K562 (cell line): ENCODE results near the gene KRT85. TPM values are rescaled to one million over a fixed set of nuclear protein-coding genes. Genes with fewer than 3 reads are reported as not detected.

ENCODE experiments used
- ATAC-seq: fragments of 200-7000 bp; cut with Tn5 transposase; 3 replicates; pipeline ENCODE4 v1.9.1; 2020; ENCODE audit warnings: moderate library complexity
- BruUV-seq: library from RNA; stranded (reverse); fragments of 400-500 nt; replicated peaks from 2 replicates; lab custom pipeline; 2021; lab: Mats Ljungman, UMichigan
- CTCF ChIA-PET: fragments of 300-600 bp; formaldehyde crosslinking; extraction: SDS; loops from one replicate; lab custom pipeline; 2021; ENCODE audit warnings: low intra/inter-chr PET ratio; lab: Yijun Ruan, JAX
- POLR2A ChIA-PET: fragments of 300-600, 350-650 bp; sonication (Branson Sonifier 250); formaldehyde crosslinking; extraction: SDS; loops from one replicate; lab custom pipeline; 2021; ENCODE audit warnings: antibody characterized with exemption, inconsistent platforms; lab: Yijun Ruan, JAX
- DNase-seq, 4 experiments: peaks; one replicate each; pipeline versions ENCODE4 v3.0.0 to v3.0.0-alpha.2; 2011 to 2018; ENCODE audit warnings: low spot score in 3 of 4, mixed read lengths in 3 of 4; ENCODE audit errors: extremely low read depth in 1 of 4
- FAIRE-seq: peaks from 2 replicates; lab custom pipeline; 2011; peaks lifted over from hg19 to GRCh38; lab: Jason Lieb, UNC
- H2AFZ ChIP-seq: 2 replicates; pipeline ENCODE4 v1.6.0; 2011; ENCODE audit warnings: low read depth, low read length, control low read depth, inconsistent platforms
- H3K27ac ChIP-seq: fragments of 200-600 bp; 3 replicates; pipeline ENCODE4 v1.8.0; 2011; ENCODE audit warnings: low read depth, mild to moderate bottlenecking, control low read depth, inconsistent platforms, low read length, moderate library complexity, mixed read lengths; ENCODE audit errors: extremely low read depth
- H3K27me3 ChIP-seq, 2 experiments: fragments of 300-600 bp in 1 of 2; 2 replicates in 1 of 2; 3 replicates in 1 of 2; pipeline versions ENCODE4 v1.6.0 to v1.8.0; 2011; ENCODE audit warnings: inconsistent platforms in 2 of 2, low read length in 2 of 2, mild to moderate bottlenecking in 1 of 2, mixed read lengths in 1 of 2, moderate library complexity in 1 of 2; ENCODE audit not compliant: control insufficient read depth in 2 of 2, insufficient read depth in 2 of 2
- H3K36me3 ChIP-seq: fragments of 300-600 bp; 3 replicates; pipeline ENCODE4 v1.8.0; 2011; ENCODE audit warnings: mild to moderate bottlenecking, low read length, inconsistent platforms; ENCODE audit not compliant: control insufficient read depth, insufficient read depth
- H3K4me1 ChIP-seq, 2 experiments: fragments of 200-600 bp in 1 of 2; replicated peaks in 1 of 2; 2 replicates in 1 of 2; 3 replicates in 1 of 2; pipeline versions ENCODE4 v1.5.1 to v1.8.0; 2011; ENCODE audit warnings: inconsistent platforms in 2 of 2, low read length in 2 of 2, mild to moderate bottlenecking in 1 of 2, mixed read lengths in 1 of 2, moderate library complexity in 1 of 2; ENCODE audit not compliant: control insufficient read depth in 2 of 2, insufficient read depth in 2 of 2
- H3K4me2 ChIP-seq: 2 replicates; pipeline ENCODE4 v1.6.1; 2011; ENCODE audit warnings: low read length, control low read depth, inconsistent platforms, mixed read lengths; ENCODE audit not compliant: insufficient read depth
- H3K4me3 ChIP-seq: fragments of 200-600 bp; sonication (generic), shearing (Covaris generic); 2 replicates; pipeline ENCODE4 v1.5.1; 2016; ENCODE audit warnings: control low read depth, inconsistent platforms
- H3K79me2 ChIP-seq: fragments of 200-600 bp; 3 replicates; pipeline ENCODE4 v1.8.0; 2011; ENCODE audit warnings: low read length, inconsistent platforms; ENCODE audit not compliant: control insufficient read depth, insufficient read depth
- H3K9ac ChIP-seq, 2 experiments: 2 replicates each; pipeline versions ENCODE4 v1.6.0 to v1.6.1; 2011; ENCODE audit warnings: low read depth in 2 of 2, low read length in 2 of 2, control low read depth in 1 of 2, inconsistent platforms in 1 of 2, mild to moderate bottlenecking in 1 of 2, mixed read lengths in 1 of 2; ENCODE audit not compliant: insufficient read depth in 1 of 2
- H3K9me1 ChIP-seq: one replicate; pipeline ENCODE4 v1.6.0; 2011; ENCODE audit warnings: inconsistent platforms, mild to moderate bottlenecking, low read length, moderate library complexity; ENCODE audit not compliant: control insufficient read depth, insufficient read depth
- H3K9me3 ChIP-seq: replicated peaks from 2 replicates; pipeline ENCODE4 v1.5.1; 2011; ENCODE audit warnings: low read depth, low read length, inconsistent platforms; ENCODE audit not compliant: control insufficient read depth, insufficient read depth
- H4K20me1 ChIP-seq: replicated peaks from 2 replicates; pipeline ENCODE4 v1.6.1; 2011; ENCODE audit warnings: low read length, inconsistent platforms, mixed read lengths; ENCODE audit not compliant: control insufficient read depth, insufficient read depth
- ARID1B ChIP-seq: fragments of 450-650 bp; IDR thresholded peaks from 2 replicates; pipeline ENCODE4 v1.6.1; 2016; ENCODE audit warnings: antibody characterized with exemption, mild to moderate bottlenecking, inconsistent platforms
- FOXJ2 ChIP-seq: fragments of 200-800 bp; sonication (Bioruptor generic); IDR thresholded peaks from 2 replicates; pipeline ENCODE4 v1.6.1; 2016; ENCODE audit warnings: missing genetic modification characterization, missing compliant biosample characterization
- MBD2 ChIP-seq: sonication (generic); IDR thresholded peaks from 2 replicates; pipeline ENCODE4 v1.6.1; 2016; ENCODE audit warnings: low read depth, borderline replicate concordance
- NFATC3 ChIP-seq: fragments of 450-650 bp; IDR thresholded peaks from 2 replicates; pipeline ENCODE4 v1.6.1; 2017; ENCODE audit warnings: mild to moderate bottlenecking
- NR4A1 ChIP-seq, 2 experiments: fragments of 250-450 bp in 1 of 2; fragments of 450-650 bp in 1 of 2; sonication (Bioruptor Pico) in 1 of 2; IDR thresholded peaks; 2 replicates each; pipeline versions ENCODE4 v1.4.0 to v1.6.1; 2016 to 2020; ENCODE audit warnings: mild to moderate bottlenecking in 2 of 2, missing compliant biosample characterization in 1 of 2, missing genetic modification characterization in 1 of 2, moderate library complexity in 1 of 2
- PCBP2 ChIP-seq: fragments of 200-400 bp; formaldehyde crosslinking; IDR thresholded peaks from 2 replicates; pipeline ENCODE4 v1.6.1; 2018; ENCODE audit warnings: low read length, low read depth, mild to moderate bottlenecking, moderate library complexity; ENCODE audit not compliant: poor library complexity, severe bottlenecking
- ZNF280A ChIP-seq: fragments of 450-650 bp; IDR thresholded peaks from 2 replicates; pipeline ENCODE4 v1.6.1; 2018; ENCODE audit warnings: mild to moderate bottlenecking, low read depth; ENCODE audit not compliant: partially characterized antibody
- ZNF764 ChIP-seq: fragments of 250-450 bp; sonication (Bioruptor Pico); IDR thresholded peaks from 2 replicates; pipeline ENCODE4 v1.4.0; 2020; ENCODE audit warnings: low read depth, mild to moderate bottlenecking, moderate library complexity
- WGBS: fragments of 100-300 bp; shearing (Covaris generic); methylation state at CpG from one replicate; pipeline ENCODE4 v1.1.6; 2016; ENCODE audit warnings: low coverage, mixed read lengths; ENCODE audit not compliant: insufficient coverage; ENCODE audit errors: missing lambda C conversion rate; 5-methylcytosine and 5-hydroxymethylcytosine counted together
- in situ Hi-C: fragments of 300-500 bp; cut with MboI; formaldehyde crosslinking; loops from 4 replicates; pipeline ENCODE4 v1.15.0; 2018; ENCODE audit warnings: inconsistent platforms, mixed read lengths
- intact Hi-C: fragments of 100-400 bp; cut with micrococcal nuclease; formaldehyde crosslinking; loops from 2 replicates; pipeline ENCODE4 v1.14.2; 2022
- polyA plus RNA-seq, 8 experiments: library from polyadenylated mRNA; depleted of rRNA in 4 of 8; stranded (reverse) in 5 of 8; unstranded in 3 of 8; fragments of >200 nt; fragmentation: Nextera tagmentation in 2 of 8; fragmentation: Illumina TruSeq in 1 of 8; extraction: Ambion mirVana in 2 of 8; extraction: Trizol in 1 of 8; gene quantifications; 2 replicates each; pipeline versions ENCODE4 v1.2.1 to v1.2.3, GENCODE V29; 2011 to 2014; ENCODE audit warnings: inconsistent platforms in 1 of 8, missing spikeins in 1 of 8
- total RNA-seq, 7 experiments: library from RNA; depleted of rRNA in 6 of 7; stranded (reverse); fragments of >200 nt in 6 of 7; fragmentation: Illumina TruSeq in 2 of 7; extraction: Trizol in 2 of 7; gene quantifications; 2 replicates each; pipeline versions ENCODE4 v1.2.1 to v1.2.3, GENCODE V29; 2011 to 2021; ENCODE audit warnings: low replicate concordance in 1 of 7
- TF ChIP-seq, protein P1 (sequence below): sonication (generic); formaldehyde crosslinking; IDR thresholded peaks from 2 replicates; pipeline ENCODE4 v1.4.0; 2020; ENCODE audit warnings: mild to moderate bottlenecking, missing genetic modification reagents
- TF ChIP-seq, protein P2 (sequence below): fragments of 250-450 bp; sonication (Bioruptor Pico); IDR thresholded peaks from 2 replicates; pipeline ENCODE4 v1.8.0; 2022; ENCODE audit warnings: moderate library complexity, mild to moderate bottlenecking, inconsistent platforms
- TF ChIP-seq, protein P3 (sequence below): fragments of 250-450 bp; sonication (Bioruptor Pico); IDR thresholded peaks from 2 replicates; pipeline ENCODE4 v1.8.0; 2021; ENCODE audit warnings: moderate library complexity, mild to moderate bottlenecking, inconsistent platforms

KRT85 gene
- total and polyA plus RNA-seq, 9 of the 15 experiments (the other 6 are each of a cell fraction or from before 2014, with no cell fraction given) = not detected

- Histone ChIP-seq H3K36me3 (no peaks in the 10 kb centered on the region), H4K20me1 (no peaks in the 10 kb centered on the region; the same call in 1 of the 2 replicates), H3K79me2 (no peaks in the 10 kb centered on the region), H3K27me3 (peaks cover 13 to 48% of the 10 kb centered on the region in 2 experiments; a peak in 4 of 5 replicates), H3K9me1 (no peaks in the 10 kb centered on the region), H3K4me1 (peaks cover 0 to 8% of the 10 kb centered on the region in 2 experiments; a peak in 2 of 5 replicates), H2AFZ (no peak overlapping the region), H3K4me3 (no peak overlapping the region), H3K4me2 (no peak overlapping the region), H3K9ac (no peak overlapping the region), H3K9me3 (no peaks in the 10 kb centered on the region), H3K27ac (no peak overlapping the region)
- in situ Hi-C loops (no loop called here), intact Hi-C loops (no loop called here)
- ChIA-PET POLR2A (interaction anchor here (0.6 to 1.7 kb wide), 2 partner anchors 16 to 538 kb away, joined by 3 to 4 read pairs; partner anchors contain the start of gene KRT78), CTCF (no interaction called here)
- BruUV-seq = no TSS peak
- DNase-seq (no peak), ATAC-seq (no peak), FAIRE-seq (no peak)
- WGBS = 4% methylated on average over 5 of the region's 5 CpGs
- TF ChIP-seq, protein P1, sequence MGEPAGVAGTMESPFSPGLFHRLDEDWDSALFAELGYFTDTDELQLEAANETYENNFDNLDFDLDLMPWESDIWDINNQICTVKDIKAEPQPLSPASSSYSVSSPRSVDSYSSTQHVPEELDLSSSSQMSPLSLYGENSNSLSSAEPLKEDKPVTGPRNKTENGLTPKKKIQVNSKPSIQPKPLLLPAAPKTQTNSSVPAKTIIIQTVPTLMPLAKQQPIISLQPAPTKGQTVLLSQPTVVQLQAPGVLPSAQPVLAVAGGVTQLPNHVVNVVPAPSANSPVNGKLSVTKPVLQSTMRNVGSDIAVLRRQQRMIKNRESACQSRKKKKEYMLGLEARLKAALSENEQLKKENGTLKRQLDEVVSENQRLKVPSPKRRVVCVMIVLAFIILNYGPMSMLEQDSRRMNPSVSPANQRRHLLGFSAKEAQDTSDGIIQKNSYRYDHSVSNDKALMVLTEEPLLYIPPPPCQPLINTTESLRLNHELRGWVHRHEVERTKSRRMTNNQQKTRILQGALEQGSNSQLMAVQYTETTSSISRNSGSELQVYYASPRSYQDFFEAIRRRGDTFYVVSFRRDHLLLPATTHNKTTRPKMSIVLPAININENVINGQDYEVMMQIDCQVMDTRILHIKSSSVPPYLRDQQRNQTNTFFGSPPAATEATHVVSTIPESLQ (CRISPR knock-in tag) = no peak
- TF ChIP-seq NFATC3 (no peak), FOXJ2 (tag) (no peak), MBD2 (no peak), ARID1B (no peak), ZNF280A (no peak), PCBP2 (no peak), NR4A1 (CRISPR knock-in tag; IDR thresholded peaks at IDR 0.05) (no peak), NR4A1 (tag; IDR thresholded peaks at IDR 0.05) (no peak), ZNF764 (CRISPR knock-in tag) (no peak)
- TF ChIP-seq, protein P2, sequence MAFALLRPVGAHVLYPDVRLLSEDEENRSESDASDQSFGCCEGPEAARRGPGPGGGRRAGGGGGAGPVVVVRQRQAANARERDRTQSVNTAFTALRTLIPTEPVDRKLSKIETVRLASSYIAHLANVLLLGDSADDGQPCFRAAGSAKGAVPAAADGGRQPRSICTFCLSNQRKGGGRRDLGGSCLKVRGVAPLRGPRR (CRISPR knock-in tag) = no peak
- TF ChIP-seq, protein P3, sequence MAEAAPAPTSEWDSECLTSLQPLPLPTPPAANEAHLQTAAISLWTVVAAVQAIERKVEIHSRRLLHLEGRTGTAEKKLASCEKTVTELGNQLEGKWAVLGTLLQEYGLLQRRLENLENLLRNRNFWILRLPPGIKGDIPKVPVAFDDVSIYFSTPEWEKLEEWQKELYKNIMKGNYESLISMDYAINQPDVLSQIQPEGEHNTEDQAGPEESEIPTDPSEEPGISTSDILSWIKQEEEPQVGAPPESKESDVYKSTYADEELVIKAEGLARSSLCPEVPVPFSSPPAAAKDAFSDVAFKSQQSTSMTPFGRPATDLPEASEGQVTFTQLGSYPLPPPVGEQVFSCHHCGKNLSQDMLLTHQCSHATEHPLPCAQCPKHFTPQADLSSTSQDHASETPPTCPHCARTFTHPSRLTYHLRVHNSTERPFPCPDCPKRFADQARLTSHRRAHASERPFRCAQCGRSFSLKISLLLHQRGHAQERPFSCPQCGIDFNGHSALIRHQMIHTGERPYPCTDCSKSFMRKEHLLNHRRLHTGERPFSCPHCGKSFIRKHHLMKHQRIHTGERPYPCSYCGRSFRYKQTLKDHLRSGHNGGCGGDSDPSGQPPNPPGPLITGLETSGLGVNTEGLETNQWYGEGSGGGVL (CRISPR knock-in tag) = no peak
Observed at GRCh38 chr12:52310622-52311284, 56.5 kb downstream of the KRT85 start.
